Measurements from ENCODE around the gene CBFA2T2. TPM values are rescaled to one million over a fixed set of nuclear protein-coding genes. Genes with fewer than 3 reads are reported as not detected.
"Not testable (repeated sequence)": the region's sequence is repeated elsewhere in the genome, so short reads cannot be mapped to it uniquely, and the experiment has no call there.

CBFA2T2 gene
- polyA plus RNA-seq, 4 donors = 6.5 to 30.3 (median 9.2) TPM

DNA sequence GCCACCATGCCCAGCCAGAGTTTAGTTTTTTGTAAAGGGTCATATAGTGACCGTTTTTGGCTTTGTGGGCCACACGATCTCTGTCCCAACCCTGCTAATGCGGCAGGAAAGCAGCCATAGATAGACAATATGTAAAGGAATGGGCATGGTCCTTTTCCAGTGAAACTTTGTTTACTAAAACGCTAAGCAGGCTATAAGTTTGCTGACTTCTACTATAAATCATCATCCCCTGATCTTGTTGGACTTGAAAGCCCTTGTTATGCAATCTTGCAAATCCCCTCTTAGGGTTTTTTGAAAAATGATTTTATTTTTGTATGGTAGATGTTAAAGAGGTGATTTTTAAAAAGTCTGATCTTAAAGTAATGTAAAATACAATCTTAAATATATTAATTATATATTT, 63.6 kb downstream of the CBFA2T2 start:
- Histone ChIP-seq H3K27me3 (ENCODE audit: control insufficient read depth in 3 of 3, insufficient read depth in 3 of 3, low read length in 3 of 3) (no peaks in the 10 kb centered on the region), H3K4me1 (ENCODE audit: control insufficient read depth in 3 of 3, insufficient read depth in 2 of 3, low read depth in 1 of 3, low read length in 2 of 3) (peaks cover 0 to 13% (median 0%) of the 10 kb centered on the region in 3 donors), H3K9me3 (ENCODE audit: control insufficient read depth in 2 of 2, insufficient read depth in 1 of 2, low read depth in 1 of 2, low read length in 1 of 2) (no peaks in the 10 kb centered on the region), H3K4me3 (ENCODE audit: low read depth in 1 of 3, low read length in 3 of 3) (no peak overlapping the region), H3K36me3 (ENCODE audit: control insufficient read depth in 3 of 3, insufficient read depth in 2 of 3, low read depth in 1 of 3, low read length in 3 of 3) (peaks cover 0 to 25% (median 0%) of the 10 kb centered on the region in 3 donors), H3K27ac (ENCODE audit: low read depth in 1 of 3, low read length in 2 of 3) (no peak overlapping the region)
- FAIRE-seq = no peak
- DNase-seq = no peak
- WGBS, 3 donors = 78 to 94% (median 91%) methylated on average over 4 of the region's 4 CpGs

DNA sequence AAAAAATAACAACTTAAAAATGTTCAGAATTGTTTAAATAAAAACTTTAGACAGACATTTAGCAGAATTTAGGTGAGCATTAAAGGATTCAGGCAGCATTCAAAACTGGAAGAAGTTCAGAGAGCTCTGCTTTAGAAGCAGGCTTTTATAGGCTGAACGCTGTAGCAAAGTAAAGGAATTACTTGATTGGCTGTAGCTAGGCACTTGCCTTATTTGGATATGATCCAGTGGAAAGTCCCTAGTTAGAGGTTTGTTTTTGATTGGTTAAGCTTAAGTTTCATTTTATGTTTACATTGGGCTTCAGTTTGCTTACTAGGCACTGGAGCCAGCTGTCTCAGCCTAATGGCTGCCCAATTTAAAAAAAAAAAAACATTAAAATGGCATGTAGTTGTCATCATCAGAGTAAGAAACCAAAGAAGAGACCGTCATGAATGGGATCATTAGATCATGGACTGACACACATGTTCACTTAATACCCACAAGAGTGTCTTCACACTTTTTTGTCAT, 65.1 kb downstream of the CBFA2T2 start:
- Histone ChIP-seq H3K4me3 (ENCODE audit: low read depth in 1 of 3, low read length in 3 of 3) (no peak overlapping the region), H3K9me3 (ENCODE audit: control insufficient read depth in 2 of 2, insufficient read depth in 1 of 2, low read depth in 1 of 2, low read length in 1 of 2) (no peaks in the 10 kb centered on the region), H3K36me3 (ENCODE audit: control insufficient read depth in 3 of 3, insufficient read depth in 2 of 3, low read depth in 1 of 3, low read length in 3 of 3) (peaks cover 0 to 29% (median 0%) of the 10 kb centered on the region in 3 donors), H3K4me1 (ENCODE audit: control insufficient read depth in 3 of 3, insufficient read depth in 2 of 3, low read depth in 1 of 3, low read length in 2 of 3) (peaks cover 0 to 13% (median 0%) of the 10 kb centered on the region in 3 donors), H3K27me3 (ENCODE audit: control insufficient read depth in 3 of 3, insufficient read depth in 3 of 3, low read length in 3 of 3) (no peaks in the 10 kb centered on the region), H3K27ac (ENCODE audit: low read depth in 1 of 3, low read length in 2 of 3) (peak overlapping the region; percentile 48 to 63 (median 62))
- WGBS, 3 donors = 9 to 12% (median 9%) methylated on average over 2 of the region's 2 CpGs
- peak; percentile 76 to 88 for DNase-seq
- no peak for FAIRE-seq

DNA sequence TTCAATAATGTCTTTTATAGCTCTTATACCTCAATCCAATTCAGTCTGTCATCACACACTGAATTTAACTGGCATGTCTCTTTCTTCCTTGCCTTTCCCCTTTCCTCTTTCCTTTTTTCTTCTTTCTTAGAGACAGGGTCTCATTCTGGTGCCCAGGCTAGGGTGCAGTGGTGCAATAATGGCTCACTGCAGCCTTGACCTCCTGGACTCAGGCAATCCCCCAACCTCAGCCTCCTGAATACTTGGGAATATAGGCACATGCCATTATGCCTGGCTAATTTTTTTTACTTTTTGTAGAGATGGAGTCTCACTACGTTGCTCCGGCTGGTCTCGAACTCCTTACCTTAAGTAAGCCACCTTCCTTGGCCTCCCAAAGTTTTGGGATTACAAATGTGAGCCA, 65.9 kb downstream of the CBFA2T2 start:
- no peaks in the 10 kb centered on the region for H3K9me3 ChIP-seq (ENCODE audit: control insufficient read depth in 2 of 2, insufficient read depth in 1 of 2, low read depth in 1 of 2, low read length in 1 of 2)
- peaks cover 0 to 26% (median 0%) of the 10 kb centered on the region in 3 donors for H3K36me3 ChIP-seq (ENCODE audit: control insufficient read depth in 3 of 3, insufficient read depth in 2 of 3, low read depth in 1 of 3, low read length in 3 of 3)
- H3K4me1 ChIP-seq (ENCODE audit: control insufficient read depth in 3 of 3, insufficient read depth in 2 of 3, low read depth in 1 of 3, low read length in 2 of 3) = peaks cover 0 to 13% (median 0%) of the 10 kb centered on the region in 3 donors
- no peak for DNase-seq
- H3K27ac ChIP-seq (ENCODE audit: low read depth in 1 of 3, low read length in 2 of 3) = peak overlapping the region in 2 of 3 donors; percentile 14 to 26
- no peak overlapping the region for H3K4me3 ChIP-seq (ENCODE audit: low read depth in 1 of 3, low read length in 3 of 3)
- FAIRE-seq = no peak
- 94 to 98% (median 98%) methylated on average over 3 of the region's 3 CpGs for WGBS, 3 donors
- H3K27me3 ChIP-seq (ENCODE audit: control insufficient read depth in 3 of 3, insufficient read depth in 3 of 3, low read length in 3 of 3) = no peaks in the 10 kb centered on the region

DNA sequence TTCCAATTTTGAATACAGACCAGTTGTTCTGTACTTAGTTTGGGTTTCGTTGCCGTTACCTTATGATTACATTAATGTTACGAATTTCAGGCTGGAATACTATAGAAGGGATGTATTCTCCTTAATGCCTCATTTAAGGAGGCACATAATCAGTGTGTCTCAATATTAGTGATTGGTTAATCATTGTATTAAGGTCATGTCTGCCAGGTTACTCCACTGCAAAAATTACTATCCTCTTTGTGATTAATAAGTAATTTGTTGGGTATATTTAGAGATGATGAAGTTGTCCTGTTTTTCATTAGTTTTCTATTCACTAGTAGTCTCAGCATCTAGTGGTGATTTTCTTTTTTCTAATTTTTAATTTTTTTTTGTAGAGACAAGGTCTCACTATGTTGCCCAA, 66.3 kb downstream of the CBFA2T2 start:
- Histone ChIP-seq H3K4me1 (ENCODE audit: control insufficient read depth in 3 of 3, insufficient read depth in 2 of 3, low read depth in 1 of 3, low read length in 2 of 3) (peaks cover 0 to 13% (median 0%) of the 10 kb centered on the region in 3 donors), H3K9me3 (ENCODE audit: control insufficient read depth in 2 of 2, insufficient read depth in 1 of 2, low read depth in 1 of 2, low read length in 1 of 2) (no peaks in the 10 kb centered on the region), H3K36me3 (ENCODE audit: control insufficient read depth in 3 of 3, insufficient read depth in 2 of 3, low read depth in 1 of 3, low read length in 3 of 3) (peaks cover 0 to 26% (median 0%) of the 10 kb centered on the region in 3 donors), H3K27me3 (ENCODE audit: control insufficient read depth in 3 of 3, insufficient read depth in 3 of 3, low read length in 3 of 3) (no peaks in the 10 kb centered on the region), H3K4me3 (ENCODE audit: low read depth in 1 of 3, low read length in 3 of 3) (no peak overlapping the region), H3K27ac (ENCODE audit: low read depth in 1 of 3, low read length in 2 of 3) (no peak overlapping the region)
- 96% methylated on average over 3 of the region's 3 CpGs for WGBS, 3 donors
- FAIRE-seq = no peak
- DNase-seq = no peak

GRCh38 chr20:33558348-33559144, 68.7 kb downstream of the CBFA2T2 start:
- H3K9me3 ChIP-seq (ENCODE audit: control insufficient read depth in 2 of 2, insufficient read depth in 1 of 2, low read depth in 1 of 2, low read length in 1 of 2) = no peaks in the 10 kb centered on the region
- H3K4me1 ChIP-seq (ENCODE audit: control insufficient read depth in 3 of 3, insufficient read depth in 2 of 3, low read depth in 1 of 3, low read length in 2 of 3) = peaks cover 0 to 19% (median 0%) of the 10 kb centered on the region in 3 donors
- H3K36me3 ChIP-seq (ENCODE audit: control insufficient read depth in 3 of 3, insufficient read depth in 2 of 3, low read depth in 1 of 3, low read length in 3 of 3) = peaks cover 0 to 19% (median 0%) of the 10 kb centered on the region in 3 donors
- FAIRE-seq (no peak), DNase-seq (no peak)
- H3K4me3 ChIP-seq (ENCODE audit: low read depth in 1 of 3, low read length in 3 of 3) = no peak overlapping the region
- no peaks in the 10 kb centered on the region for H3K27me3 ChIP-seq (ENCODE audit: control insufficient read depth in 3 of 3, insufficient read depth in 3 of 3, low read length in 3 of 3)
- H3K27ac ChIP-seq (ENCODE audit: low read depth in 1 of 3, low read length in 2 of 3) = no peak overlapping the region
- WGBS, 3 donors = 87 to 89% (median 88%) methylated on average over 9 of the region's 9 CpGs

GRCh38 chr20:33559212-33559611, 69.3 kb downstream of the CBFA2T2 start:
- no peaks in the 10 kb centered on the region for H3K27me3 ChIP-seq (ENCODE audit: control insufficient read depth in 3 of 3, insufficient read depth in 3 of 3, low read length in 3 of 3)
- peaks cover 0 to 19% (median 0%) of the 10 kb centered on the region in 3 donors for H3K4me1 ChIP-seq (ENCODE audit: control insufficient read depth in 3 of 3, insufficient read depth in 2 of 3, low read depth in 1 of 3, low read length in 2 of 3)
- H3K9me3 ChIP-seq (ENCODE audit: control insufficient read depth in 2 of 2, insufficient read depth in 1 of 2, low read depth in 1 of 2, low read length in 1 of 2) = no peaks in the 10 kb centered on the region
- peaks cover 0 to 17% (median 0%) of the 10 kb centered on the region in 3 donors for H3K36me3 ChIP-seq (ENCODE audit: control insufficient read depth in 3 of 3, insufficient read depth in 2 of 3, low read depth in 1 of 3, low read length in 3 of 3)
- H3K4me3 ChIP-seq (ENCODE audit: low read depth in 1 of 3, low read length in 3 of 3) = no peak overlapping the region
- FAIRE-seq (no peak), DNase-seq (no peak)
- WGBS, 3 donors = 96 to 99% (median 96%) methylated on average over 2 of the region's 2 CpGs
- no peak overlapping the region for H3K27ac ChIP-seq (ENCODE audit: low read depth in 1 of 3, low read length in 2 of 3)

DNA sequence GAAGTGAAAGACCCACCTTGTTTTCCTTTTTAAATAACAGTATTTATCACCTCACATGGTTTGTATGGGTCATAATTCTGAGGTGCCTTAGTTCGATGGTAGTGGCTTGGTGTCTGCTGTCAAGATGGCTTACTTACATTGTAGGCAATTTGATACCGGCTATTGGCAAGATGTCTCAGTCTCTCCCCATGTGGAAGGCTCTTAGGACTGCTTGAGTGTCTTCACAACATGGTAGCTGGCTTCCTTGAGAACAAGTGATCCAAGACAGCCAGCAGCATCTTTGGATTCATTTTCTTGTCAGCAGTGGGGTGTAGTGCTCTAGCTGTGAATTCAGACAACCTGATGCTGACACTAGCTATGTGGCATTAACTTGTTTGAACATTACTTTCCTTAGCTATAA, 70.1 kb downstream of the CBFA2T2 start:
- Histone ChIP-seq H3K4me3 (ENCODE audit: low read depth in 1 of 3, low read length in 3 of 3) (no peak overlapping the region), H3K36me3 (ENCODE audit: control insufficient read depth in 3 of 3, insufficient read depth in 2 of 3, low read depth in 1 of 3, low read length in 3 of 3) (peaks cover 0 to 21% (median 0%) of the 10 kb centered on the region in 3 donors), H3K9me3 (ENCODE audit: control insufficient read depth in 2 of 2, insufficient read depth in 1 of 2, low read depth in 1 of 2, low read length in 1 of 2) (no peaks in the 10 kb centered on the region), H3K27ac (ENCODE audit: low read depth in 1 of 3, low read length in 2 of 3) (no peak overlapping the region), H3K27me3 (ENCODE audit: control insufficient read depth in 3 of 3, insufficient read depth in 3 of 3, low read length in 3 of 3) (no peaks in the 10 kb centered on the region), H3K4me1 (ENCODE audit: control insufficient read depth in 3 of 3, insufficient read depth in 2 of 3, low read depth in 1 of 3, low read length in 2 of 3) (peaks cover 0 to 14% (median 0%) of the 10 kb centered on the region in 3 donors)
- WGBS, 3 donors = 90 to 96% (median 94%) methylated on average over 2 of the region's 2 CpGs
- no peak for FAIRE-seq
- no peak for DNase-seq

- WGBS, 3 donors = 92 to 93% (median 93%) methylated on average over 6 of the region's 6 CpGs
- not testable (repeated sequence) for H3K4me1 ChIP-seq (ENCODE audit: control insufficient read depth in 3 of 3, insufficient read depth in 2 of 3, low read depth in 1 of 3, low read length in 2 of 3); H3K27ac ChIP-seq (ENCODE audit: low read depth in 1 of 3, low read length in 2 of 3)
Measured at GRCh38 chr20:33561053-33561452, 71.2 kb downstream of the CBFA2T2 start.

More at GRCh38 chr20:33561053-33561452, 71.2 kb downstream of the CBFA2T2 start:
- not testable (repeated sequence) for H3K9me3 ChIP-seq (ENCODE audit: control insufficient read depth in 2 of 2, insufficient read depth in 1 of 2, low read depth in 1 of 2, low read length in 1 of 2); DNase-seq; FAIRE-seq; H3K4me3 ChIP-seq (ENCODE audit: low read depth in 1 of 3, low read length in 3 of 3); H3K27me3 ChIP-seq (ENCODE audit: control insufficient read depth in 3 of 3, insufficient read depth in 3 of 3, low read length in 3 of 3)
- H3K36me3 ChIP-seq (ENCODE audit: control insufficient read depth in 3 of 3, insufficient read depth in 2 of 3, low read depth in 1 of 3, low read length in 3 of 3) = peaks cover 0 to 21% (median 0%) of the 10 kb centered on the region in 3 donors

Measured in small intestine (tissue), 7 donors.